Measurements from ENCODE around the gene COL15A1.

COL15A1 gene

GRCh38 chr9:99015448-99015847 lies 71.7 kb downstream of the COL15A1 start:
- no peak for DNase-seq (ENCODE audit: low read depth, low spot score)

GRCh38 chr9:99015890-99016289 lies 72.2 kb downstream of the COL15A1 start:
- DNase-seq (ENCODE audit: low read depth, low spot score): no peak

- DNase-seq (ENCODE audit: low read depth, low spot score): no peak
Observed at GRCh38 chr9:99016681-99017387, 73.1 kb downstream of the COL15A1 start.

- DNase-seq (ENCODE audit: low read depth, low spot score): no peak
Observed at GRCh38 chr9:99018653-99019052, 74.9 kb downstream of the COL15A1 start.

- no peak for DNase-seq (ENCODE audit: low read depth, low spot score)
Observed at GRCh38 chr9:99019510-99020331, 76.0 kb downstream of the COL15A1 start.

GRCh38 chr9:99020786-99021436 lies 77.2 kb downstream of the COL15A1 start:
- no peak for DNase-seq (ENCODE audit: low read depth, low spot score)

- no peak for DNase-seq (ENCODE audit: low read depth, low spot score)
Observed at GRCh38 chr9:99021512-99021911, 77.8 kb downstream of the COL15A1 start.

- DNase-seq (ENCODE audit: low read depth, low spot score): no peak
Observed at GRCh38 chr9:99023231-99023630, 79.5 kb downstream of the COL15A1 start.

- DNase-seq (ENCODE audit: low read depth, low spot score): no peak
Observed at GRCh38 chr9:99023831-99024230, 80.1 kb downstream of the COL15A1 start.

GRCh38 chr9:99024959-99025358 lies 81.3 kb downstream of the COL15A1 start:
- DNase-seq (ENCODE audit: low read depth, low spot score): no peak

GRCh38 chr9:99025616-99026270 lies 82.0 kb downstream of the COL15A1 start:
- no peak for DNase-seq (ENCODE audit: low read depth, low spot score)

GRCh38 chr9:99026271-99026955 lies 82.7 kb downstream of the COL15A1 start:
- no peak for DNase-seq (ENCODE audit: low read depth, low spot score)

GRCh38 chr9:99026956-99027298 lies 83.2 kb downstream of the COL15A1 start:
- no peak for DNase-seq (ENCODE audit: low read depth, low spot score)

- no peak for DNase-seq (ENCODE audit: low read depth, low spot score)
Observed at GRCh38 chr9:99027443-99027842, 83.7 kb downstream of the COL15A1 start.

- no peak for DNase-seq (ENCODE audit: low read depth, low spot score)
Observed at GRCh38 chr9:99029083-99029645, 85.5 kb downstream of the COL15A1 start.

- DNase-seq (ENCODE audit: low read depth, low spot score): no peak
Observed at GRCh38 chr9:99030092-99030511, 86.4 kb downstream of the COL15A1 start.

- DNase-seq (ENCODE audit: low read depth, low spot score): no peak
Observed at GRCh38 chr9:99030610-99031109, 87.0 kb downstream of the COL15A1 start.

GRCh38 chr9:99031319-99031718 lies 87.6 kb downstream of the COL15A1 start:
- no peak for DNase-seq (ENCODE audit: low read depth, low spot score)

- no peak for DNase-seq (ENCODE audit: low read depth, low spot score)
Observed at GRCh38 chr9:99031994-99032393, 88.3 kb downstream of the COL15A1 start.

- no peak for DNase-seq (ENCODE audit: low read depth, low spot score)
Observed at GRCh38 chr9:99034149-99034548, 90.4 kb downstream of the COL15A1 start.

- no peak for DNase-seq (ENCODE audit: low read depth, low spot score)
Observed at GRCh38 chr9:99035313-99035712, 91.6 kb downstream of the COL15A1 start.
